HG03196 (cell line): ENCODE data around the gene BTBD19.

Source experiments
- ATAC-seq: cut with Tn5 transposase; IDR thresholded peaks from one replicate; pipeline ENCODE4 v1.9.1; 2021; ENCODE audit not compliant: unreplicated experiment

The BTBD19 gene

GRCh38 chr1:44853201-44853600, 44.9 kb downstream of the BTBD19 start:
- ATAC-seq = no peak

DNA sequence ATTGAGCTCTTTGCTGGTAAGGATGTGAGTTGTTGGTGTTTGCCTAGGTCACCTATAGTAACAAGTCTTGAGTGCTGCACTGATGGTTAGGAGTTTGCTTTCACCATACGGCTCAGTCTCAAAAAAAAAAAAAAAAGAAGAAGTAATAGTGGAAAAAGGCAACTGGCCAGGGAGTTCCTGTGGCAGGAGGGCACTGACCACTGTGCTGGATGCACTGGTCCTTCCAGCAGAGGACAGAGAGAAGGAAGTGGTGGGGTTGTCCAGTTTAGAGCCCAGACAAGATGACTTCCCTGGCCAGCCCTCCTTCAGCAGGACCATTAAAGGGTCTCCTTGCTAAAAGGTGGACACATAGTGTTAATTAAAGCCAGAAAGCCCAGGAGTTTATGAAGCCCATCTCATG, 46.6 kb downstream of the BTBD19 start:
- ATAC-seq = no peak

- ATAC-seq = no peak
Observed at GRCh38 chr1:44855742-44856141, 47.4 kb downstream of the BTBD19 start.

DNA sequence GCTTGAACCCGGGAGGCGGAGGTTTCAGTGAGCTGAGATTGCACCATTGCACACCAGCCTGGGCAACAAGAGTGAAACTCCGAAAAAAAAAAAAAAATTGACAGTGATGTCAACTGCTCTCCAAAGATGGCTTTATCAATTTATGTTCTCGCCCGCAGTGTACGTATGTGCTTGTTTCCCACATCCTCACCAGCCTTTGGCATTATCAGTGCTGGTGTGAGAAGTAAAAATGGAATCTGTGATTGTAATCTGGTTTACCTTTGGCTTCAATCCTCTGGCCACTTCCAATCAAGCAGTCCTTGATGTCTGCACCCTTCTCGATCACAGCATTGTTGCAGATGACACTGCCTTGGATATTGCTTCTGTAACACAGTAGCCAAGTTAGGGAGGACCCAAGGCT, 49.1 kb downstream of the BTBD19 start:
- no peak for ATAC-seq

DNA sequence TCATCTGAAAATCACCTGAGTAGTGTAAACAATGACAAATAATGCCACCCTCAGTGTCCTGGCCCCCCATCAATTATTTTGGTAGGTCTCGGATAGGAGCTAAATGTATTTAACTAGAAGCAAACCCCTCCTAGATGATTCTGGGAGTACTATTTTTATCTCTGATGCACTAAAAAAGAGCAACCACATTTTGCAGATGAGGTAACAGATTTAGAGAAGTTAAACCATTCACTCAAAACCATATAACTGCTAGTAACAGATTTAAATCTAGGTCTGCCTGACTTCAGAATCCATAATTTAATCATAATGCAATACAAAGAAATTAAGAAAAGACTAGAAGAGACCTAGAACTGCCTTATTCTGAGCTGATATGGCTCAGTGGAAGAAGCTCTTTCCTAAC, 52.0 kb downstream of the BTBD19 start:
- ATAC-seq = no peak

DNA sequence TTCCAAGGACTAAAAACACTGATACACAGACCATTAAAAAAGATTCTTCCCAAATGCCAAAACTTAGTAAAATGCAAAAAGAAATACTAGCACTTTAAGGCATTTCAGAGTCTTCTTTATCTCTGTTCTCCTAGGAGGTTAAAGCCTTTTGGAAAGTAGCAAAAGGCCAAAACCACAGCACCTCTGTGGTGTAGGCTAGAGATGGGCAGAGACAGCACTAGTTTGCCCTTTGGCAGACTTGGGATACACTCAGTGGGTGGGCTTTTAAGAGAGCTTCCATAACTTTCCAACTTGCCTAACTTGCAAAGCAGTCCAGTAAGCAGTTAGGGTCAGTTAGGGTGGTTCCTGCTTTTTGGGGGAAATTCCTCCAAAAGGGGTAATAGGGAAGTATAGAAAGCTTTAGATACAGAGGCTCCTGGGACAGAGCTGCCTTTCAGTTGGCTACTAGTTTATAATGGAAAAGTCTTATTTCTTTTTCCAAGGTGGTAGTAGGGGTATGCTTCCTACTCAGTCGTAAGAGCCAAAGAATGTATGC, 52.6 kb downstream of the BTBD19 start:
- no peak for ATAC-seq

DNA sequence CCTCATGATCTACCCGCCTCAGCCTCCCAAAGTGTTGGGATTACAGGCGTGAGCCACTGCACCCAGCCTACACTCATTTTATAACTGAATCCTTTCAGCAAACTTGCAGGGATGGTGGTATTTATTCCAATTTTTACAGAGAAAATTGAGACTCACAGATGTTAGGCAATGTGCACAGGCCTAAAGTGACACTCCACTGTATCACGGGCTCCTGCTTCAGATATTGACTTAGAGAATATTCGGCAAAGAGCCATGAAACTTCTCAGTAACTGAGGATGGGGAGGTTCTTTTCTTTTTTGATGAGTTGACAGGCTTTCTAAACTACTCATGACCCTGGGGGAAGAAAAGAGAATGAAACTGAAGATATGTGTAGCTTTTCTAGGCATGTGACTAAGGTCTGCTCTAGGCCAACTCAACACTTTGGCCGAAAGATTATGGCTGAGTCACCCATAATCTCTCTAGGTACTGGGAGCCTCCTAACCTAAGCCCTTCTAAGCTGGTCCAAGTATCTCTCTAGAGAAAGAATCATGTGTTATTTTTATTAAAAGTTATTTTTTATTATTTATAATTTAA, 54.6 kb downstream of the BTBD19 start:
- no peak for ATAC-seq
